IPS DF 19.7 (cell line): ENCODE results near the gene AGA.

Experiments used
- DNase-seq: peaks from one replicate; pipeline ENCODE4 v3.0.0-alpha.2; 2013; ENCODE audit warnings: low read depth, low spot score

AGA gene

GRCh38 chr4:177391287-177391686 lies 51.0 kb downstream of the AGA start:
- DNase-seq = no peak

GRCh38 chr4:177386278-177386815 lies 55.9 kb downstream of the AGA start:
- no peak for DNase-seq

GRCh38 chr4:177385576-177386277 lies 56.5 kb downstream of the AGA start:
- no peak for DNase-seq

GRCh38 chr4:177384856-177385397 lies 57.3 kb downstream of the AGA start:
- DNase-seq = no peak

GRCh38 chr4:177381762-177382310 lies 60.4 kb downstream of the AGA start:
- DNase-seq = no peak
